Subcutaneous abdominal adipose tissue (tissue), 5 donors: ENCODE data around the gene LDLR.

Experiments
- H3K27ac ChIP-seq: one replicate; pipeline ENCODE4 v1.7.0; 2013; ENCODE audit warnings: low read depth, mild to moderate bottlenecking, inconsistent platforms, low read length, moderate library complexity
- H3K27me3 ChIP-seq, 5 donors: one replicate each; pipeline ENCODE4 v1.7.0; 2013; ENCODE audit warnings: low read length in 5 of 5, inconsistent platforms in 1 of 5; ENCODE audit not compliant: control insufficient read depth in 5 of 5, insufficient read depth in 4 of 5
- H3K36me3 ChIP-seq, 5 donors: one replicate each; pipeline ENCODE4 v1.7.0; 2013; ENCODE audit warnings: low read length in 5 of 5; ENCODE audit not compliant: control insufficient read depth in 5 of 5, insufficient read depth in 5 of 5
- H3K4me1 ChIP-seq, 5 donors: one replicate each; pipeline ENCODE4 v1.7.0; 2013; ENCODE audit warnings: low read length in 5 of 5, mild to moderate bottlenecking in 3 of 5, moderate library complexity in 1 of 5; ENCODE audit not compliant: control insufficient read depth in 5 of 5, insufficient read depth in 5 of 5
- H3K4me3 ChIP-seq, 5 donors: one replicate each; pipeline ENCODE4 v1.7.0; 2013; ENCODE audit warnings: low read length in 5 of 5, low read depth in 1 of 5
- H3K9ac ChIP-seq, 5 donors: one replicate each; pipeline ENCODE4 v1.7.0; 2013; ENCODE audit warnings: low read length in 5 of 5, mild to moderate bottlenecking in 4 of 5, moderate library complexity in 3 of 5
- H3K9me3 ChIP-seq, 5 donors: one replicate each; pipeline ENCODE4 v1.7.0; 2013; ENCODE audit warnings: low read length in 5 of 5; ENCODE audit not compliant: control insufficient read depth in 5 of 5
- donor health status: healthy.
- donor health status: healthy.
- donor health status: healthy.
- donor health status: healthy.
- donor health status: healthy.

LDLR gene

GRCh38 chr19:11054200-11054599 is 35.1 kb upstream of the LDLR start:
- no peaks in the 10 kb centered on the region for H3K27me3 ChIP-seq
- H3K36me3 ChIP-seq: peaks cover 0 to 46% (median 19%) of the 10 kb centered on the region in 5 donors
- H3K9ac ChIP-seq: no peak overlapping the region
- H3K9me3 ChIP-seq: no peaks in the 10 kb centered on the region
- no peak overlapping the region for H3K27ac ChIP-seq
- H3K4me1 ChIP-seq: peaks cover 0 to 24% (median 17%) of the 10 kb centered on the region in 5 donors
- no peak overlapping the region for H3K4me3 ChIP-seq

DNA sequence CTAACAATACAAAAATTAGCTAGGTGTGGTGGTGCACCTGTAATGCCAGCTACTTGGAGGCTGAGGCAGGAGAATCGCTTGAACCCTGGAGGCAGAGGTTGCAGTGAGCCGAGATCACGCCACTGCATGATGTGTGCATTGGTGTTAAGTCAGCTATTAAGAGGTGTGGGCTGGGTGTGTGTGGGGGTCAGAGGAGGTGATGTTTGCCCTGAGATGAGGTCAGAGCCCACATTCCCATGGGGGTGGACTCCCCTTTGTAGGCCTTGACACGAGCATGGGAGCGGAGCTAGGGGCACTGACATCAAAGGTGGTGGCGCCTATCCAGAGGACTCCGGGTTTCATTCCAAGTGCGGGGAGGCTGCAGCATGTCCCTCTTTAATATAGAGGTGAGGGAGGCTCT is 34.6 kb upstream of the LDLR start:
- Histone ChIP-seq H3K27me3 (no peaks in the 10 kb centered on the region), H3K4me1 (peaks cover 0 to 20% (median 13%) of the 10 kb centered on the region in 5 donors), H3K27ac (no peak overlapping the region), H3K9ac (no peak overlapping the region), H3K36me3 (peaks cover 0 to 50% (median 22%) of the 10 kb centered on the region in 5 donors), H3K4me3 (no peak overlapping the region), H3K9me3 (no peaks in the 10 kb centered on the region)

- Histone ChIP-seq H3K4me1 (peaks cover 0 to 13% (median 12%) of the 10 kb centered on the region in 5 donors), H3K9me3 (no peaks in the 10 kb centered on the region), H3K27ac (no peak overlapping the region), H3K27me3 (no peaks in the 10 kb centered on the region), H3K4me3 (no peak overlapping the region), H3K36me3 (peaks cover 0 to 61% (median 43%) of the 10 kb centered on the region in 5 donors), H3K9ac (no peak overlapping the region)
Measured at GRCh38 chr19:11058246-11059030, 30.8 kb upstream of the LDLR start.

GRCh38 chr19:11059511-11060358 is 29.5 kb upstream of the LDLR start:
- Histone ChIP-seq H3K27ac (no peak overlapping the region), H3K9me3 (no peaks in the 10 kb centered on the region), H3K4me3 (no peak overlapping the region), H3K9ac (no peak overlapping the region), H3K36me3 (peaks cover 0 to 65% (median 40%) of the 10 kb centered on the region in 5 donors), H3K27me3 (no peaks in the 10 kb centered on the region), H3K4me1 (peaks cover 0 to 4% (median 3%) of the 10 kb centered on the region in 5 donors)

GRCh38 chr19:11061952-11062351 is 27.3 kb upstream of the LDLR start:
- Histone ChIP-seq H3K36me3 (peaks cover 0 to 54% (median 31%) of the 10 kb centered on the region in 5 donors), H3K9ac (no peak overlapping the region), H3K27ac (no peak overlapping the region), H3K4me1 (peaks cover 0 to 6% (median 4%) of the 10 kb centered on the region in 5 donors), H3K9me3 (no peaks in the 10 kb centered on the region), H3K27me3 (no peaks in the 10 kb centered on the region), H3K4me3 (no peak overlapping the region)

- Histone ChIP-seq H3K27me3 (no peaks in the 10 kb centered on the region), H3K27ac (no peak overlapping the region), H3K9me3 (peaks cover 0 to 7% (median 0%) of the 10 kb centered on the region in 5 donors), H3K9ac (no peak overlapping the region), H3K4me3 (no peak overlapping the region), H3K36me3 (peaks cover 0 to 53% (median 33%) of the 10 kb centered on the region in 5 donors), H3K4me1 (peaks cover 0 to 6% (median 4%) of the 10 kb centered on the region in 5 donors)
Measured at GRCh38 chr19:11063434-11063833, 25.8 kb upstream of the LDLR start.

- Histone ChIP-seq H3K9me3 (peaks cover 0 to 7% (median 0%) of the 10 kb centered on the region in 5 donors), H3K27me3 (no peaks in the 10 kb centered on the region), H3K27ac (no peak overlapping the region), H3K36me3 (peaks cover 0 to 40% (median 26%) of the 10 kb centered on the region in 5 donors), H3K9ac (no peak overlapping the region), H3K4me3 (no peak overlapping the region), H3K4me1 (peaks cover 0 to 9% (median 4%) of the 10 kb centered on the region in 5 donors)
Measured at GRCh38 chr19:11064831-11065303, 24.4 kb upstream of the LDLR start.

- Histone ChIP-seq H3K36me3 (peaks cover 0 to 29% (median 16%) of the 10 kb centered on the region in 5 donors), H3K4me1 (peaks cover 0 to 9% (median 4%) of the 10 kb centered on the region in 5 donors), H3K27ac (no peak overlapping the region), H3K9ac (no peak overlapping the region), H3K27me3 (no peaks in the 10 kb centered on the region), H3K9me3 (peaks cover 0 to 7% (median 0%) of the 10 kb centered on the region in 5 donors), H3K4me3 (no peak overlapping the region)
Measured at GRCh38 chr19:11066326-11066725, 22.9 kb upstream of the LDLR start.

- Histone ChIP-seq H3K9ac (no peak overlapping the region), H3K4me1 (peaks cover 0 to 9% (median 4%) of the 10 kb centered on the region in 5 donors), H3K4me3 (no peak overlapping the region), H3K27me3 (no peaks in the 10 kb centered on the region), H3K9me3 (peaks cover 0 to 7% (median 0%) of the 10 kb centered on the region in 5 donors), H3K36me3 (peaks cover 0 to 18% (median 7%) of the 10 kb centered on the region in 5 donors), H3K27ac (no peak overlapping the region)
Measured at GRCh38 chr19:11067356-11068113, 21.7 kb upstream of the LDLR start.
